GM13976 (cell line): ENCODE data around the gene COL20A1.

Experiments
- DNase-seq: peaks from one replicate; pipeline ENCODE4 v3.0.0; 2012; ENCODE audit warnings: low spot score
- CTCF ChIP-seq: IDR thresholded peaks from 2 replicates; pipeline ENCODE4 v1.5.1; 2012; ENCODE audit warnings: borderline replicate concordance, mild to moderate bottlenecking; ENCODE audit not compliant: insufficient read depth; ENCODE audit errors: extremely low read depth, missing control alignments, control extremely low read depth
- in situ Hi-C: fragments of 300-500 bp; cut with MboI; formaldehyde crosslinking; loops from one replicate; pipeline ENCODE4 v1.12.0; 2022; ENCODE audit warnings: low sequenced_read_pairs, mixed read lengths, inconsistent platforms; ENCODE audit not compliant: unreplicated experiment

Gene COL20A1

DNA sequence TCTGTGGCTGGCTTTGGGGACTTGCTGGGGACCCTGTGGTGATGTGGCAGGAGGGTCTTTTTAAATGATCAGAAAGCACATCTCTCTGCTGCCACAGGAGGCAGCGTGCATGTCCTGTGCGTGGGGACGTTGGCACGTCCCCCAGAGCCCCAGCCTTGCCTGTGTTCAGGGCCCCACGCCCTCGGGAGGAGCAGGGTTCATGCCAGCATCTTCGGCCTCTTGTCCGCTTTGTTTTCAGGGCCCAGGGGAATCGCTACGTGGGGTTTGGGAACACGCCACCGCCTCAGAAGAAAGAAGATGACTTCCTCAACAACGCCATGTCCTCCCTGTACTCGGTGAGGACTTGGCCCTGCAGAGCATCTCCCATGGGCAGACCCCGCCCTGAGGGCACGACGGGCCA, 14.3 kb upstream of the COL20A1 start:
- in situ Hi-C loops, result no loop called here
- no peak for TF ChIP-seq CTCF
- DNase-seq, result no peak

GRCh38 chr20:63279931-63280330, 13.1 kb upstream of the COL20A1 start:
- TF ChIP-seq CTCF, result no peak
- DNase-seq, result no peak
- in situ Hi-C loops, result no loop called here

DNA sequence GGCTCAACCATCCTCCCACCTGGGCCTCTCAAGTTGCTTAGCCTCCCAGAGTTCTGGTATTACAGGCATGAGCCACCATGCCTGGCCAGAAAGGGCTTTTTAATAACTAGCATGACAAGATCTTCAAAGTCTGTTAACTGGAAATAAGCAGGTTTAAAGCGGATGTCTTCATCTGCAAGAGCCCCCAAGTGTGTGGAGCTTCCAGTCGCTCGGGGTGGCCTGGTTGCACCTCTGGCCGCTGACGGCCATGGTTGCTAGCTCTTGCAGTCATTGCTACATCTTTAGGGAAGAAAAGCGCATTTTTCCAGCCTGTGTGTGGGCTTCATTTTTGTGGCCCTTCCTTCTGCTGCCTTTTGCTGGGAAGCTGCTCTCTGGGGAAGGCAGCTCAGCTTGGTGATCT, 12.6 kb upstream of the COL20A1 start:
- TF ChIP-seq CTCF, result no peak
- in situ Hi-C loops, result no loop called here
- DNase-seq, result no peak

DNA sequence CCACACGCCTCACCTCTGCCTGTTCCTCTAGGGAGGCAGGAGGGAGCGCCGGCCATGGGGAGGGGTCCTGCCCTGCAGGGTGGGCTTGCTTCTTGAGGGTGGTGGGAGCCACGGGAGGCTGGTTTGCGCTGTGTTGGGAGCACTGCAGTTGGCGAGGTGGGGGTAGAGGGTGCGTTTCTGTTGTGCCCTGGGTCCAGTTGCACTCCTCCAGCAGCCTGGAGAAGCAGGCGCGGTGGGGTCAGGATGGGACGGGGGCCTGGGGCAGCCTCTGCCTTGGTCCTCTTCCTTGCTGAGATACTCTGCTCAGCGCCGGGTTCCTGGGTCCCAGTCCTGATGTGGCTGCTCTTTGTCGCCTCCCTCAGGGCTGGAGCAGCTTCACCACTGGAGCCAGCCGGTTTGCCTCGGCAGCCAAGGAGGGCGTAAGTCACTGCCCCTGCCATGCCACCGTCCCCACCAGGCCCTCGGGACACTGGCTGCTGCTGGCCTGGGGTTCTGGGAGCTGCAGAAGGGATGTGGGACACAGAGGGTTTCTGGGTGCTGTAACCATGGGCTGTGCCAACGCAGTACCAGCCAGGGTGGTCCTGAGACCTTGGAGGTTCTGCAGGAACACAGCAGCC, 11.9 kb upstream of the COL20A1 start:
- in situ Hi-C loops, result no loop called here

GRCh38 chr20:63281742-63282665, 11.0 kb upstream of the COL20A1 start:
- in situ Hi-C loops, result no loop called here
- TF ChIP-seq CTCF, result no peak
- DNase-seq, result no peak

More for the DNA sequence above, 11.9 kb upstream of the COL20A1 start:
- no peak for DNase-seq
- TF ChIP-seq CTCF, result no peak

DNA sequence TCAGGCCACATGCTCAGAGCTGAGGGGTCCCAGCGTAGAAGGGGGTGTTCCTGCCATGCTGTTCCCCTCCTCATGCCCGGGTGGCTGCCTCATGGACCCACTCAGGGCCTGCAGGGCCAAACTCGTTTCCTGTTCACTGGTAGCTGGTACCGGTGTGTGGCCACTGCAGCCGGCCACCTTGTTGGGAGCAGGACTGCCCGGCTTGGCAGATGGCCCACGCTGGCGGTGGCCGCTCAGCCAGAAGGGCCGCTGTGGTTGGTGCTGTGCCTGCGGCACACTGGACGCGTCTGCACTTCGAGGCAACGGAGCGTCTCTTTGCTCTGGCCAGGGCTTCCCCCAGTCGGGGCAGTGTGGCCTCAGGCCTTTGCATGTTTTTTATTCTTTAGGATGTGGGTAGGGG, 10.0 kb upstream of the COL20A1 start:
- DNase-seq, result no peak
- no peak for TF ChIP-seq CTCF
- in situ Hi-C loops, result no loop called here
